A673 (cell line): ENCODE measurements around the gene KLF12. TPM values are rescaled to one million over a fixed set of nuclear protein-coding genes. Genes with fewer than 3 reads are reported as not detected.
A peak's percentile ranks its signal among the peaks of the same experiment; 100 is the strongest.

Source experiments
- BruUV-seq: library from RNA; stranded (reverse); fragments of 400-500 nt; replicated peaks from 2 replicates; lab custom pipeline; 2021; lab: Mats Ljungman, UMichigan
- CTCF ChIA-PET: fragments of 300-600 bp; sonication (Branson Sonifier 250); formaldehyde crosslinking; loops from one replicate; lab custom pipeline; 2022; ENCODE audit warnings: antibody characterized with exemption; lab: Charles Lee
- POLR2A ChIA-PET: fragments of 300-600 bp; sonication (Branson Sonifier 250); formaldehyde crosslinking; loops from one replicate; lab custom pipeline; 2022; ENCODE audit warnings: antibody characterized with exemption; ENCODE audit not compliant: low non-redundant PET; lab: Charles Lee
- DNase-seq: peaks from one replicate; pipeline ENCODE4 v3.0.0-alpha.2; 2015; ENCODE audit warnings: low spot score
- H3K27ac ChIP-seq: fragments of 200-600 bp; sonication (generic); 2 replicates; pipeline ENCODE4 v1.5.1; 2016; ENCODE audit warnings: mixed run types, low read depth, mild to moderate bottlenecking, mixed read lengths, antibody characterized with exemption, low read length; ENCODE audit not compliant: poor library complexity, severe bottlenecking
- H3K27me3 ChIP-seq: fragments of 200-600 bp; sonication (generic); replicated peaks from 2 replicates; pipeline ENCODE4 v1.6.1; 2017; ENCODE audit warnings: mixed run types, low read depth, mild to moderate bottlenecking, mixed read lengths, antibody characterized with exemption, low read length; ENCODE audit not compliant: insufficient read depth, poor library complexity
- H3K36me3 ChIP-seq: fragments of 200-600 bp; sonication (generic); 2 replicates; pipeline ENCODE4 v1.6.1; 2016; ENCODE audit warnings: mixed run types, mild to moderate bottlenecking, mixed read lengths, antibody characterized with exemption, low read length; ENCODE audit not compliant: insufficient read depth, poor library complexity, severe bottlenecking
- H3K4me1 ChIP-seq: fragments of 200-600 bp; sonication (generic); 2 replicates; pipeline ENCODE4 v1.6.1; 2017; ENCODE audit warnings: mixed run types, mild to moderate bottlenecking, mixed read lengths, antibody characterized with exemption, low read length; ENCODE audit not compliant: insufficient read depth, poor library complexity, severe bottlenecking
- H3K4me3 ChIP-seq: fragments of 200-600 bp; sonication (generic); 2 replicates; pipeline ENCODE4 v1.5.1; 2016; ENCODE audit warnings: low read depth, mixed run types, mild to moderate bottlenecking, mixed read lengths, low read length; ENCODE audit not compliant: poor library complexity, severe bottlenecking
- H3K9me3 ChIP-seq: fragments of 200-600 bp; sonication (generic); 2 replicates; pipeline ENCODE4 v1.6.1; 2016; ENCODE audit warnings: mixed run types, low read depth, mild to moderate bottlenecking, mixed read lengths, antibody characterized with exemption, low read length; ENCODE audit not compliant: poor library complexity, severe bottlenecking
- EZH2 ChIP-seq: fragments of 200-600 bp; sonication (generic); IDR thresholded peaks from 2 replicates; pipeline ENCODE4 v1.6.1; 2017; ENCODE audit warnings: borderline replicate concordance, low read depth, mild to moderate bottlenecking, mixed read lengths, antibody characterized with exemption, low read length; ENCODE audit not compliant: poor library complexity, severe bottlenecking
- intact Hi-C: fragments of 100-400 bp; cut with micrococcal nuclease; formaldehyde crosslinking; loops from one replicate; pipeline ENCODE4 v1.10.0; 2022; ENCODE audit not compliant: unreplicated experiment
- total RNA-seq: library from RNA; stranded (reverse); gene quantifications from 2 replicates; pipeline ENCODE4 v1.2.3, GENCODE V29; 2021
- TF ChIP-seq, protein P1 (sequence below): fragments of 300-800, 200-600 bp; sonication (generic); conservative IDR thresholded peaks from 2 replicates; pipeline ENCODE4 v1.5.1; 2017; ENCODE audit warnings: low read depth, mild to moderate bottlenecking, antibody characterized with exemption, low read length, moderate library complexity, mixed read lengths

Gene KLF12
- total RNA-seq, 1 experiment from 2014 or later = 12.4 TPM

DNA sequence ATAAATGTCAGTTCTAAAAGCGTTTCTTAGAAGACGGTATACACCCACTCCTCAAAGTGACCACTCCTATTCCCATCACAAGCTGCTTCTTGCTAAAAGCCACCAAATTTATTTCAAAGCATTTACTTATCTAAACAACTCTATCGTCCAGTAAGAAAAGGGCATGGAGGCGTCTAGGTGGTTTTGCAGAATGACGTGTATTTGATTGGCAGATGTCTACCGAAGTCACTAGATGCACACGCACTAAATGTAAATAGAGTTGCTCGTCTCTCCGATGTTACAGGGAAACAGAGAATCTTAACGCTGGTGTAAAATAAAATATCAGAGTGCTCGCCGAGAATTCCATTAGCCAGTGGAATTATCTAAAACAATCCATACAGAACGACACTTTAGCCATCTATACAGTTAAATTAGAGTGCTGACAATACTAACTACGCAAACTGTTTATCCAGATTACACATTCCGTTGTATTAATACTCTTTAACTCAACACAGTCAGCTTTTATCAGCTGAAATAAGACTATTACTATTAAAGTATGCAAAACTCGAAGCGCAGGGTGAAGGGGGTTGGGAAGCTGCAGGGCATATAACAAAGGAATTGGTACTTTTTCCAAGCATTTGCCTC lies 1.9 kb downstream of the KLF12 start:
- Histone ChIP-seq H3K4me3 (peak overlapping the region; percentile 84), H3K27me3 (no peaks in the 10 kb centered on the region), H3K4me1 (peaks cover 36% of the 10 kb centered on the region), H3K27ac (no peak overlapping the region), H3K9me3 (no peaks in the 10 kb centered on the region), H3K36me3 (no peaks in the 10 kb centered on the region)
- ChIA-PET CTCF (no interaction called here), POLR2A (no interaction called here)
- no TSS peak for BruUV-seq
- intact Hi-C loops = loop anchor here (5.0 kb wide), 2 partner anchors 185 to 295 kb away; no protein-coding TSS in a partner anchor
- TF ChIP-seq, protein P1, sequence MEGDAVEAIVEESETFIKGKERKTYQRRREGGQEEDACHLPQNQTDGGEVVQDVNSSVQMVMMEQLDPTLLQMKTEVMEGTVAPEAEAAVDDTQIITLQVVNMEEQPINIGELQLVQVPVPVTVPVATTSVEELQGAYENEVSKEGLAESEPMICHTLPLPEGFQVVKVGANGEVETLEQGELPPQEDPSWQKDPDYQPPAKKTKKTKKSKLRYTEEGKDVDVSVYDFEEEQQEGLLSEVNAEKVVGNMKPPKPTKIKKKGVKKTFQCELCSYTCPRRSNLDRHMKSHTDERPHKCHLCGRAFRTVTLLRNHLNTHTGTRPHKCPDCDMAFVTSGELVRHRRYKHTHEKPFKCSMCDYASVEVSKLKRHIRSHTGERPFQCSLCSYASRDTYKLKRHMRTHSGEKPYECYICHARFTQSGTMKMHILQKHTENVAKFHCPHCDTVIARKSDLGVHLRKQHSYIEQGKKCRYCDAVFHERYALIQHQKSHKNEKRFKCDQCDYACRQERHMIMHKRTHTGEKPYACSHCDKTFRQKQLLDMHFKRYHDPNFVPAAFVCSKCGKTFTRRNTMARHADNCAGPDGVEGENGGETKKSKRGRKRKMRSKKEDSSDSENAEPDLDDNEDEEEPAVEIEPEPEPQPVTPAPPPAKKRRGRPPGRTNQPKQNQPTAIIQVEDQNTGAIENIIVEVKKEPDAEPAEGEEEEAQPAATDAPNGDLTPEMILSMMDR = no peak
- TF ChIP-seq EZH2 = no peak
- no peak for DNase-seq

DNA sequence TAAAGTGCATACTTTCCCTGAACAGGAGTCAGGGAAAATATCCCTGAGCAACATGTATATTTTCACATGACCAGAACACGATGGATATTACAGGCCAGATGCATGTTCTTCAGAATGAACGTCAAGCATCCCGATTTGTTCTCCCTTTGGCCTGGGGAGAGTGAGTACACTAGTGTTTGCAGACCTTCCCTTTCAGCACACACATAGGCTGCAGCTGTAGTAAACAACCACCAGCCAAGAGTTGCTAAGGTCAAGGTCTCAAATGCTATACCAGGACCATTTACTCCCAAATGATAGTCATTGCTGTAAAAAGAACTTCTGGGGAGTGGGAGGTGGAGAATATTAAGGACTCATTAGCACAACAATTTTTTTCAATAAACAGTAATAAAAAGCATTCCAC lies 3.0 kb downstream of the KLF12 start:
- POLR2A ChIA-PET = no interaction called here
- H3K27me3 ChIP-seq = no peaks in the 10 kb centered on the region
- CTCF ChIA-PET = no interaction called here
- intact Hi-C loops = loop anchor here (5.0 kb wide), 2 partner anchors 184 to 294 kb away; no protein-coding TSS in a partner anchor
- BruUV-seq = no TSS peak
- no peak for DNase-seq
- H3K9me3 ChIP-seq = no peaks in the 10 kb centered on the region
- TF ChIP-seq, protein P1 = no peak
- TF ChIP-seq EZH2 = no peak
- H3K4me3 ChIP-seq = no peak overlapping the region
- no peaks in the 10 kb centered on the region for H3K36me3 ChIP-seq
- peaks cover 36% of the 10 kb centered on the region for H3K4me1 ChIP-seq
- H3K27ac ChIP-seq = no peak overlapping the region

DNA sequence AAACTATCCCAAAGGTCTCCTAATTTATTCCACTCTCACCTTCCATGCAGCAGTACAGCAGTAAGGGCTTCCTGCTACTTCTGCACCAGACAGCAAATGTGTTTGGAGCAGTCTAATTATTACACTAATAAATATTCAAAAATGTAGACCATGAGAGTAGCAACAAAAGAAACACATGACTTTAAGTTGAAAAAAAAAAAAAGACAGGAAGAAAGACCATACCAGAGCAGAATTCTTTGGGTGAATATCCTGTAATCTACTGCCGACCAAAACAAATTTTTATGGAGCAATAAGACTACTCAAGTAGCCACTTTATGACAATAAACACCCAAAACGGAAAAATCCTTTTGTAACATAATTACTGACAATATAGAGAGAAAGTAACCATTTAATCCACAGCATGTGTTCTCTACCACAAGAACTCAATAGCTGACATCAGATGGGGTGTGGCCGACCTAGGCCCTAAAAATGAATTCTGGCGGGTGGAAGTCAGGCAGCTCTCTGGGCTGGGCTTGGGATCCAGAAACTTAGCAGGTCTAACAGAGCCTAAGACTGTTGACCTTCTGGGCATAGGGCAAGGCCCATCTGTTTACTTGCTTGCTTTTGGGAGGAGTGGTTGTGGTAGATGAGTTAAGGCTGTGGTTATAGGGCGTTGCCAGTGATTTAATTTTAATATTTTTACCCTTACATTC lies 4.6 kb downstream of the KLF12 start:
- BruUV-seq = no TSS peak
- CTCF ChIA-PET = no interaction called here

More for the DNA sequence above, 4.6 kb downstream of the KLF12 start:
- Histone ChIP-seq H3K27me3 (no peaks in the 10 kb centered on the region), H3K4me1 (peaks cover 36% of the 10 kb centered on the region), H3K4me3 (no peak overlapping the region), H3K36me3 (no peaks in the 10 kb centered on the region), H3K9me3 (no peaks in the 10 kb centered on the region), H3K27ac (peak overlapping the region; percentile 28)
- TF ChIP-seq, protein P1 = no peak
- no peak for TF ChIP-seq EZH2
- DNase-seq = peak; percentile 81
- intact Hi-C loops = loop anchor here (2.0 to 5.0 kb wide), 3 partner anchors 182 to 369 kb away; no protein-coding TSS in a partner anchor
- POLR2A ChIA-PET = no interaction called here
